Thyroid gland (tissue), 4 donors: Measurements from ENCODE around the gene MALT1. TPM values are rescaled to one million over a fixed set of nuclear protein-coding genes. Genes with fewer than 3 reads are reported as not detected.
A peak's percentile ranks its signal among the peaks of the same experiment; 100 is the strongest.

ENCODE experiments used
- DNase-seq, 2 donors: peaks; one replicate each; pipeline ENCODE4 v3.0.0-alpha.2; 2019
- H3K27ac ChIP-seq, 3 donors: fragments of 200-600 bp; sonication (generic); 1 replicate in 2 of 3; 2 replicates in 1 of 3; pipeline ENCODE4 v1.5.1; 2016 to 2019; ENCODE audit warnings: mild to moderate bottlenecking in 1 of 3, moderate library complexity in 1 of 3
- H3K27me3 ChIP-seq: fragments of 200-600 bp; sonication (generic); one replicate; pipeline ENCODE4 v1.5.1; 2019
- H3K36me3 ChIP-seq, 2 donors: fragments of 200-600 bp; sonication (generic); one replicate each; pipeline ENCODE4 v1.5.1; 2016 to 2019
- H3K4me1 ChIP-seq, 2 donors: fragments of 200-600 bp; sonication (generic); one replicate each; pipeline ENCODE4 v1.5.1; 2017 to 2019
- H3K4me3 ChIP-seq, 3 donors: fragments of 200-600 bp; sonication (generic); replicated peaks in 1 of 3; 1 replicate in 2 of 3; 2 replicates in 1 of 3; pipeline ENCODE4 v1.5.1; 2016; ENCODE audit warnings: mild to moderate bottlenecking in 1 of 3
- H3K9me3 ChIP-seq: fragments of 200-600 bp; sonication (generic); one replicate; pipeline ENCODE4 v1.5.1; 2017
- POLR2A ChIP-seq, 2 donors: fragments of 450-650 bp; IDR thresholded peaks; one replicate each; pipeline ENCODE4 v1.6.1; 2017; ENCODE audit warnings: antibody characterized with exemption in 2 of 2, mild to moderate bottlenecking in 2 of 2, moderate library complexity in 1 of 2
- WGBS, 2 donors: methylation state at CpG; one replicate each; pipeline ENCODE4 v1.1.5; 2017; 5-methylcytosine and 5-hydroxymethylcytosine counted together
- intact Hi-C: fragments of 100-400 bp; cut with DNase I; formaldehyde crosslinking; loops from one replicate; pipeline ENCODE4 v1.15.1; 2023
- total RNA-seq, 4 donors: library from RNA; depleted of rRNA; stranded (reverse); fragments of >200 nt; gene quantifications; one replicate each; pipeline ENCODE4 v1.2.3, GENCODE V29; 2016
- TF ChIP-seq, protein P1 (sequence below), 6 experiments: fragments of 200-600 bp in 3 of 6; fragments of 450-650 bp in 3 of 6; sonication (generic) in 3 of 6; IDR thresholded peaks; one replicate each; pipeline ENCODE4 v1.5.1; 2016 to 2019; ENCODE audit warnings: antibody characterized with exemption in 6 of 6, mild to moderate bottlenecking in 2 of 6, inconsistent platforms in 1 of 6, moderate library complexity in 1 of 6

The MALT1 gene
- total RNA-seq, 4 donors from 2014 or later, result 26.3 to 42.1 (median 30.2) TPM

DNA sequence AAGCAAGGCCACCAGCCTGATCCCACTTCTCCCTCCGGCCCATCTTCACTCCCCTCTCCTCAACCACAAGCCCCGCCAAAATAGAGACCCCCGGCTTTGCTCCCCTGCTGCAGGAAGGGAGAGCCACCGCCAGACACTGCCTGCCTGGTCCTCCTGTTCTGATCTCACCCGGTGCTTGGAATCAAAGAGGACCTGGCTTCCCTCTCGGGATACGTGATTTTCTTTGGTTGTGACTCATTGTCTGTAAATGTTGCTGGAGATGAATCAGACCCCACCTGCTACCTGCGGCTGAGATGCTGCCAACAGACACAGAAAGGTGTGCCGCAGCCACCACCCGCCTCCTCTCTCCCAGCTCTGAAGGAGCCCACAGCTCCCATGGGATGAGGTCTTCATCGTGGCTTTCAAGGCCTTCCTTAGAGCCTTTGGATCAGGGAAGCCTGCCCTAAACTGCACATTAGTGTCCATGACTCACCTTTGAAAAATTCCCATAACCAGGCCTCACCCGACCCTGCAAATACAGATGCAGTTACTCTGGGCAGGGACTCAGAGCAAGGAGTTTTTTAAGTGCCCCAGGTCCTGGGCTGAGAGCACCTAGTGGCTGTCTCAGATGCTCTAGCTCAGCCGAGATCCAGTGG is 114.0 kb downstream of the MALT1 start:
- intact Hi-C loops, result loop anchor here (10.0 kb wide), 1 partner anchor 210 kb away; no protein-coding TSS in a partner anchor
- DNase-seq, result no peak
- peaks cover 15 to 21% of the 10 kb centered on the region in 2 donors for H3K4me1 ChIP-seq
- TF ChIP-seq POLR2A (IDR thresholded peaks at IDR 0.05), result no peak
- TF ChIP-seq, protein P1, sequence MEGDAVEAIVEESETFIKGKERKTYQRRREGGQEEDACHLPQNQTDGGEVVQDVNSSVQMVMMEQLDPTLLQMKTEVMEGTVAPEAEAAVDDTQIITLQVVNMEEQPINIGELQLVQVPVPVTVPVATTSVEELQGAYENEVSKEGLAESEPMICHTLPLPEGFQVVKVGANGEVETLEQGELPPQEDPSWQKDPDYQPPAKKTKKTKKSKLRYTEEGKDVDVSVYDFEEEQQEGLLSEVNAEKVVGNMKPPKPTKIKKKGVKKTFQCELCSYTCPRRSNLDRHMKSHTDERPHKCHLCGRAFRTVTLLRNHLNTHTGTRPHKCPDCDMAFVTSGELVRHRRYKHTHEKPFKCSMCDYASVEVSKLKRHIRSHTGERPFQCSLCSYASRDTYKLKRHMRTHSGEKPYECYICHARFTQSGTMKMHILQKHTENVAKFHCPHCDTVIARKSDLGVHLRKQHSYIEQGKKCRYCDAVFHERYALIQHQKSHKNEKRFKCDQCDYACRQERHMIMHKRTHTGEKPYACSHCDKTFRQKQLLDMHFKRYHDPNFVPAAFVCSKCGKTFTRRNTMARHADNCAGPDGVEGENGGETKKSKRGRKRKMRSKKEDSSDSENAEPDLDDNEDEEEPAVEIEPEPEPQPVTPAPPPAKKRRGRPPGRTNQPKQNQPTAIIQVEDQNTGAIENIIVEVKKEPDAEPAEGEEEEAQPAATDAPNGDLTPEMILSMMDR (IDR thresholded peaks at IDR 0.05), result no peak
- WGBS, 2 donors, result 71 to 79% methylated on average over 12 to 13 of the region's 13 CpGs
- H3K27me3 ChIP-seq, result no peaks in the 10 kb centered on the region
- peak overlapping the region in 1 of 3 donors; percentile 35 for H3K27ac ChIP-seq
- no peak overlapping the region for H3K4me3 ChIP-seq
- H3K36me3 ChIP-seq, result no peaks in the 10 kb centered on the region
- no peaks in the 10 kb centered on the region for H3K9me3 ChIP-seq

DNA sequence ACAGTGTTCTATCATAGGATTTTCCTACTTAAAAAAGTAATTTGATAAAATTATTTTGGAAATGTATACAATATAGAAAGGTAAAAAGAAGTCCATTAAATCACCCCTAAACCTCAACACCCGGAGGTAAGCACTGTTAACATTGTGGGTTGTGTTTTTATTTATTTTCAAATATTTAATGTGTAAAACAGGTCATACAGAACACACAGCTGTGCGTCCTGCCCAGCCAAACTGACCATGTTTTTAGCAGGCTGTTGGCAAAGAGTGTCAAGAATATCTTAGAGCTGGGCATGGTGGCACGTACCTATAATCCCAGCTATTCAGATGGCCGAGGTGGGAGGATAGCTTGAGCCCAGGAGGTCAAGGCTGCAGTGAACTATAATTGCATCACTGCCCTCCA is 114.6 kb downstream of the MALT1 start:
- TF ChIP-seq, protein P1 (IDR thresholded peaks at IDR 0.05), result no peak
- TF ChIP-seq POLR2A (IDR thresholded peaks at IDR 0.05), result no peak
- no peak overlapping the region for H3K27ac ChIP-seq

DNA sequence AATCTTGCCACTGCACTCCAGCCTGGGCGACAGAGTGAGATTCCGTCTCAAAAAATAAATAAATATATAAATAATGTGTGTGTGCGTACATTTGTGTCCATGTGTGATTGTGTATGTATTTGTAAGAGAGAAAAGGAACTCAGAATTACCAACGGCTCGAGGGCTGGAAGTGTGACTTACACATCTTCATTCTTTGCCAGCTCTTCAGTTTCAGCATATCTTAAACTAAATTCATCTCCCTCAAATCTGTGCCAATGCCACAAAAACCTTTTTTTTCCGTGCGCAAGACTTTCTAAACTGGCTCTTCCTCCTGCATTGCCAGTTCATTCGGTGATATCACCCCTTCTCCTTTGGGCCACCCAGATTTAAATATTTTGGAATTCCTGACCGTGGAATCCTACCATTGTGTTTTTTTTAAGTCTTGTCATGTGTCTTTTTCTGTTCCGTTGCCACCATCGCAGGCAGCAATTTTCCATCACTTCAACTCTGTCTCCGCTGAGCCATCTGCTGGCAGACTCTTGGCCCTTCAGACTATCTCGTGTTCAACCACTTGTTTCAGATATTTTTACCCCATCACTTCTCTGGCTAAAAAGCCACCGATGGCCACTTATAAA is 116.4 kb downstream of the MALT1 start:
- no peaks in the 10 kb centered on the region for H3K9me3 ChIP-seq
- H3K36me3 ChIP-seq, result no peaks in the 10 kb centered on the region
- TF ChIP-seq, protein P1 (IDR thresholded peaks at IDR 0.05), result no peak
- TF ChIP-seq POLR2A (IDR thresholded peaks at IDR 0.05), result no peak
- intact Hi-C loops, result loop anchor here (10.0 kb wide), 1 partner anchor 207 kb away; no protein-coding TSS in a partner anchor
- no peak overlapping the region for H3K4me3 ChIP-seq
- H3K27ac ChIP-seq, result peak overlapping the region in 1 of 3 donors; percentile 85
- H3K27me3 ChIP-seq, result no peaks in the 10 kb centered on the region
- DNase-seq, result no peak
- 86 to 89% methylated on average over 14 of the region's 14 CpGs for WGBS, 2 donors
- peaks cover 15 to 21% of the 10 kb centered on the region in 2 donors for H3K4me1 ChIP-seq

More for the DNA sequence above, 114.6 kb downstream of the MALT1 start:
- Histone ChIP-seq H3K9me3 (no peaks in the 10 kb centered on the region), H3K4me3 (no peak overlapping the region), H3K4me1 (peaks cover 15 to 21% of the 10 kb centered on the region in 2 donors), H3K36me3 (no peaks in the 10 kb centered on the region), H3K27me3 (no peaks in the 10 kb centered on the region)
- DNase-seq, result no peak
- 90 to 95% methylated on average over 4 of the region's 4 CpGs for WGBS, 2 donors
- intact Hi-C loops, result loop anchor here (10.0 kb wide), 1 partner anchor 209 kb away; no protein-coding TSS in a partner anchor

DNA sequence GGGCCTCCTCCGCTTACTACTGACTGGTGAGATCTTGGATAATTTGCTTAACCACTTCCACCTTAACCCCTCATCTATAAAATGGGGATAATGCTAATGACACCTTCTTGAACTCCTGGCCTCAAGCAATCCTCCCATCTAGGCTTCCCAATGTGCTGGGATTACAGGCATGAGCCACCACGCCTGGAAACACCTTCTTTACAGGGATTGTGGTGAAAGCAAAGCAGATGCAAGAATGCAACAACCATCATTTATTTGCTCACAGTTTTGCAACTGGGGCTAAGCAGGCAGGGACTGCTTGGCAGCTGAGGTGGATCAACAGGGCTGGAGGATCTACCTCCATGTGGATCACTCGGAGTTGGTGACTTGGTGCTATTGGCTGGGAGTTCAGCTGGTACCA is 117.2 kb downstream of the MALT1 start:
- Histone ChIP-seq H3K4me3 (no peak overlapping the region), H3K9me3 (no peaks in the 10 kb centered on the region), H3K36me3 (no peaks in the 10 kb centered on the region), H3K27me3 (no peaks in the 10 kb centered on the region), H3K4me1 (peaks cover 15 to 21% of the 10 kb centered on the region in 2 donors), H3K27ac (peak overlapping the region; percentile 12 to 85 (median 41))
- whole genome bisulfite sequencing, 2 donors, result 100% methylated on average over 2 to 3 of the region's 3 CpGs
- TF ChIP-seq, protein P1 (IDR thresholded peaks at IDR 0.05), result no peak
- no peak for TF ChIP-seq POLR2A (IDR thresholded peaks at IDR 0.05)
- intact Hi-C loops, result loop anchor here (10.0 kb wide), 1 partner anchor 206 kb away; no protein-coding TSS in a partner anchor
- no peak for DNase-seq
